Measurements from ENCODE around the gene NRXN2.
A peak's percentile ranks its signal among the peaks of the same experiment; 100 is the strongest.

NRXN2 gene

DNA sequence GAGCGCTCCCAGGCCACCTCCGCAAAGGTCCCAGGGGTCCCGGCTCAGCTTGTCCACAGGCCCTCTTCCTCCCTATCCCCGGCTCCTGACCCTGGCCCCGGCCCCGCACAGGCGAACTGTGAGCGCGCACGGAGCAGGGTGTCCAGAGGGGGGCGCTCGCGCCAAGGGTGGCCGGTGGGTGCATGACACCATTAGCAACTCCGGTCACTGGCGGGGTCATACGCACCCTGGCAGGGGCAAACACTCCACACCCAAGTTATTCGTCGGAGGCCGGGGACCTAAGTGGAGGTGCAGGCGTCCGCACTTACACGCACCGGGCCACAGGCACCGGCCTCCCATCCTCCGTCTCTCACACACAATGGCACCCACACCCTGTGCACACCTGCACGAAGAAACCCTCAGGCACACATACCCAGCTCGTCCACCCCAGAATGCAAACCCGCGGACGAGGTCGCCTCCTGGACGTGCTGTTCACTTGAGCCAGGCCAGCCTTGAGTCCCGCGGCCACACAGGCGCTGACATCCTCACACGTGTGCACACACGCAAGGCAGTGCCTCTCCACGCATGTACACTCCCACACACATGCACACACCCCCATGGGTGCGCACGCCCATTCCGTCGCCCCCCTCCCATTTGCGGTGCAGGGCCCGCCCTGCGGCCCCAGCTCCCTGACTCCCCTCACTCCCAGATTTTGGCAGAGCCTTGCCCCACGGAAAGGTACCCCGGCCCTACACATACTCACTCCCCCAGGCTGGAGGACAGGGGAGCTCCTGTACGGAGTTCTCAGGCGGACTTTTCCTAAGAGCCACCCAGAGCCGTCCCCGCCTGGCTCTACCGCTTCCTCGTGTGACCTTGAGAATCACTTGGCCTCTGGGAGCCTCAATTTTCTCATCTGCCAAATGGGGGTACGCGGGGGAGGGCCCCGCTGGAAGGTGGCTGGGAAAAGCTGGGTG is 20.9 kb upstream of the NRXN2 start, which contains the start of gene RASGRP2:
Gene RASGRP2, minus strand, starts transcription at position 552 of the 953 bp plus-strand sequence. CDS start 1,276 bp downstream, outside the sequence.
- Histone ChIP-seq H3K79me2 (ENCODE audit: control insufficient read depth, low read length) (peaks cover 15% of the 10 kb centered on the region), H3K4me1 (ENCODE audit: control insufficient read depth, low read length) (peaks cover 44% of the 10 kb centered on the region), H3K9me3 (ENCODE audit: control insufficient read depth, insufficient read depth, low read length) (no peaks in the 10 kb centered on the region), H3K4me3 (ENCODE audit: low read length) (peak within 1 kb of the TSS; percentile 77), H3K27ac (ENCODE audit: low read depth, low read length) (peak within 1 kb of the TSS; percentile 93), H3K27me3 (ENCODE audit: control insufficient read depth, low read length) (no peaks in the 10 kb centered on the region), H3K36me3 (ENCODE audit: control insufficient read depth, low read length) (peaks cover 30% of the 10 kb centered on the region), H3K4me2 (ENCODE audit: low read length) (peak within 1 kb of the TSS; percentile 93), H4K20me1 (ENCODE audit: control insufficient read depth, insufficient read depth, low read depth, low read length) (peaks cover 6% of the 10 kb centered on the region; the same call in 1 of the 2 replicates), H3F3A (ENCODE audit: control insufficient read depth, insufficient read depth) (peaks cover 9% of the 10 kb centered on the region), H3K9me2 (replicated peaks; ENCODE audit: control insufficient read depth, low read length) (no peaks in the 10 kb centered on the region)
- TF ChIP-seq, protein P1, sequence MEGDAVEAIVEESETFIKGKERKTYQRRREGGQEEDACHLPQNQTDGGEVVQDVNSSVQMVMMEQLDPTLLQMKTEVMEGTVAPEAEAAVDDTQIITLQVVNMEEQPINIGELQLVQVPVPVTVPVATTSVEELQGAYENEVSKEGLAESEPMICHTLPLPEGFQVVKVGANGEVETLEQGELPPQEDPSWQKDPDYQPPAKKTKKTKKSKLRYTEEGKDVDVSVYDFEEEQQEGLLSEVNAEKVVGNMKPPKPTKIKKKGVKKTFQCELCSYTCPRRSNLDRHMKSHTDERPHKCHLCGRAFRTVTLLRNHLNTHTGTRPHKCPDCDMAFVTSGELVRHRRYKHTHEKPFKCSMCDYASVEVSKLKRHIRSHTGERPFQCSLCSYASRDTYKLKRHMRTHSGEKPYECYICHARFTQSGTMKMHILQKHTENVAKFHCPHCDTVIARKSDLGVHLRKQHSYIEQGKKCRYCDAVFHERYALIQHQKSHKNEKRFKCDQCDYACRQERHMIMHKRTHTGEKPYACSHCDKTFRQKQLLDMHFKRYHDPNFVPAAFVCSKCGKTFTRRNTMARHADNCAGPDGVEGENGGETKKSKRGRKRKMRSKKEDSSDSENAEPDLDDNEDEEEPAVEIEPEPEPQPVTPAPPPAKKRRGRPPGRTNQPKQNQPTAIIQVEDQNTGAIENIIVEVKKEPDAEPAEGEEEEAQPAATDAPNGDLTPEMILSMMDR (IDR thresholded peaks at IDR 0.05; ENCODE audit: low read depth, low read length, poor library complexity, severe bottlenecking), result peak; percentile 94
- TF ChIP-seq EZH2phosphoT487 (IDR thresholded peaks at IDR 0.05; ENCODE audit: borderline replicate concordance, low read length), result no peak

DNA sequence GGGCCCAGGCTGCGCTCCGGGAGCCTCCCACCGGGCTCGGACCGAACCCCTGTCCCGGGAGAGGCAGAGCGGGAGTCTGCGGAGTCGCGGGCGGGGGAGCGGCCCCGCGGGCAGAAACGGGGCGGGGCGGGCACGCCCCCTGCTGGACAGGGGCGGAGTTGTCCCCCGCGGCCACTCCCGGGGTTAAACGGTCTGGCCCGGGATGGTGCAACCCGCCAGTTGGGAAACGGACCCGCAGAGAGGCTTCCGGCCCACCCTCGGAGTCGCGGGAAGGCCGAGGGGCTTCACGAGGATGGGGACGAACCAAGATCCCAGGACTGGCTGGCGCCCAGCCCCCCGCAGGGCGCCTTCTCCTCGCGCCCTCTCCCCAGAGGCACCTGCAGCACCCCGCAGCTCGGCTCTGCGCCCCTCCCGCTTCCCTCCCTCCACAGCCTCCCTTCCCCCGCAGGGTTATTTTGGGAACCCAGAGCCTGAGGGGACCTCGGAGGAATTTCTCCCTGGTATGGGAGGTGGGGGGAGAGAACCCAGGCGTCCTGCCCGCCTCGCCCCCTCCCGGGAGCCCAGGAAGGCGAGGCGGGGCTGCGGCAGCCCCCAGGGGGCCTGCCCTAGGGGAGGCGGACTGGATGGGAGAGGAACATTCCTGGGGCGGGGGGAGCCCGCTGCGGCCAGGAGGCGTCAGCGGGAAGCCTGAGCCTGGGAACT is 20.0 kb upstream of the NRXN2 start:
- Histone ChIP-seq H4K20me1 (ENCODE audit: control insufficient read depth, insufficient read depth, low read depth, low read length) (peaks cover 6% of the 10 kb centered on the region; the same call in 1 of the 2 replicates), H3K79me2 (ENCODE audit: control insufficient read depth, low read length) (peaks cover 15% of the 10 kb centered on the region), H3K4me1 (ENCODE audit: control insufficient read depth, low read length) (peaks cover 44% of the 10 kb centered on the region), H3K9me3 (ENCODE audit: control insufficient read depth, insufficient read depth, low read length) (no peaks in the 10 kb centered on the region), H3K27ac (ENCODE audit: low read depth, low read length) (peak overlapping the region; percentile 93), H3K4me2 (ENCODE audit: low read length) (peak overlapping the region; percentile 60), H3K27me3 (ENCODE audit: control insufficient read depth, low read length) (no peaks in the 10 kb centered on the region), H3K9me2 (replicated peaks; ENCODE audit: control insufficient read depth, low read length) (no peaks in the 10 kb centered on the region), H3F3A (ENCODE audit: control insufficient read depth, insufficient read depth) (peaks cover 3% of the 10 kb centered on the region), H3K36me3 (ENCODE audit: control insufficient read depth, low read length) (peaks cover 30% of the 10 kb centered on the region), H3K4me3 (ENCODE audit: low read length) (peak overlapping the region; percentile 77)
- TF ChIP-seq EZH2phosphoT487 (IDR thresholded peaks at IDR 0.05; ENCODE audit: borderline replicate concordance, low read length), result no peak
- TF ChIP-seq, protein P1 (IDR thresholded peaks at IDR 0.05; ENCODE audit: low read depth, low read length, poor library complexity, severe bottlenecking), result peak; percentile 84

GRCh38 chr11:64742087-64742888 is 19.3 kb upstream of the NRXN2 start:
- Histone ChIP-seq H3K36me3 (ENCODE audit: control insufficient read depth, low read length) (peaks cover 30% of the 10 kb centered on the region), H3K9me2 (replicated peaks; ENCODE audit: control insufficient read depth, low read length) (no peaks in the 10 kb centered on the region), H3F3A (ENCODE audit: control insufficient read depth, insufficient read depth) (peaks cover 3% of the 10 kb centered on the region), H3K4me3 (ENCODE audit: low read length) (peak overlapping the region; percentile 77), H3K79me2 (ENCODE audit: control insufficient read depth, low read length) (peaks cover 15% of the 10 kb centered on the region), H3K9me3 (ENCODE audit: control insufficient read depth, insufficient read depth, low read length) (no peaks in the 10 kb centered on the region), H3K27me3 (ENCODE audit: control insufficient read depth, low read length) (no peaks in the 10 kb centered on the region), H4K20me1 (ENCODE audit: control insufficient read depth, insufficient read depth, low read depth, low read length) (peaks cover 6% of the 10 kb centered on the region; the same call in 1 of the 2 replicates), H3K4me1 (ENCODE audit: control insufficient read depth, low read length) (peaks cover 44% of the 10 kb centered on the region), H3K27ac (ENCODE audit: low read depth, low read length) (peak overlapping the region; percentile 11; the same call in 1 of the 2 replicates), H3K4me2 (ENCODE audit: low read length) (peak overlapping the region; percentile 60)
- TF ChIP-seq, protein P1 (IDR thresholded peaks at IDR 0.05; ENCODE audit: low read depth, low read length, poor library complexity, severe bottlenecking), result no peak
- no peak for TF ChIP-seq EZH2phosphoT487 (IDR thresholded peaks at IDR 0.05; ENCODE audit: borderline replicate concordance, low read length)
